Omental fat pad (tissue), 4 donors: ENCODE results near the gene SOX4. TPM values are rescaled to one million over a fixed set of nuclear protein-coding genes. Genes with fewer than 3 reads are reported as not detected.
A peak's percentile ranks its signal among the peaks of the same experiment; 100 is the strongest.

Experiments used
- ATAC-seq: fragments of 150-250 bp; one replicate; pipeline ENCODE4 v1.9.1; 2016; ENCODE audit warnings: mild to moderate bottlenecking, moderate library complexity; ENCODE audit not compliant: low FRiP score
- DNase-seq: peaks from one replicate; pipeline ENCODE4 v3.0.0-alpha.2; 2019; ENCODE audit warnings: low spot score
- CTCF ChIP-seq, 3 donors: fragments of 450-650 bp; IDR thresholded peaks; one replicate each; pipeline ENCODE4 v1.5.1; 2016 to 2017; ENCODE audit warnings: antibody characterized with exemption in 3 of 3, mild to moderate bottlenecking in 3 of 3, moderate library complexity in 2 of 3
- total RNA-seq, 4 donors: library from RNA; depleted of rRNA; stranded (reverse); fragments of >200 nt; gene quantifications; one replicate each; pipeline ENCODE4 v1.1.0, GENCODE V29; 2016

Gene SOX4
- total RNA-seq, 4 donors from 2014 or later, result 6.8 to 12.1 (median 9.4) TPM

DNA sequence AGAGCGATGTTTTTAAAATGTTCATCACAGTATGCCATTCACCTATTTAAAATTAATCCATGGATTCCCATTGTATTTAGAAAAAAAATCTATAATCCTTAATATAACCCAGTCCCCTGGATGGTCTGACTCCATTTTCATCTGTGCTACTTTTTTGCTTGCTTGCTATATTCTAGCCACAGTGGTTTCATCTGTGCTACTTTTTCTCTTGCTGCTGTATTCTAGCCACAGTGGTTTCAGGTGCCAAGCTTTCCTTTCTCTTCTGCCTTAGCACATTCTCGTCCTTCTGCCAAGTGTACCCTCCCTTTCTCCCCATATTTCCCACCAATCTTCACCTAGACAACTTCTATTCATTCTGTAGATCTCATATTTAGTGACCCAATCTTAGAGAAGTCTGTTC lies 33.3 kb upstream of the SOX4 start:
- no peak for TF ChIP-seq CTCF (IDR thresholded peaks at IDR 0.05)

GRCh38 chr6:21565431-21565830 lies 28.1 kb upstream of the SOX4 start:
- no peak for TF ChIP-seq CTCF (IDR thresholded peaks at IDR 0.05)
- DNase-seq (no peak), ATAC-seq (no peak)

More for the DNA sequence above, 33.3 kb upstream of the SOX4 start:
- ATAC-seq (no peak), DNase-seq (no peak)

DNA sequence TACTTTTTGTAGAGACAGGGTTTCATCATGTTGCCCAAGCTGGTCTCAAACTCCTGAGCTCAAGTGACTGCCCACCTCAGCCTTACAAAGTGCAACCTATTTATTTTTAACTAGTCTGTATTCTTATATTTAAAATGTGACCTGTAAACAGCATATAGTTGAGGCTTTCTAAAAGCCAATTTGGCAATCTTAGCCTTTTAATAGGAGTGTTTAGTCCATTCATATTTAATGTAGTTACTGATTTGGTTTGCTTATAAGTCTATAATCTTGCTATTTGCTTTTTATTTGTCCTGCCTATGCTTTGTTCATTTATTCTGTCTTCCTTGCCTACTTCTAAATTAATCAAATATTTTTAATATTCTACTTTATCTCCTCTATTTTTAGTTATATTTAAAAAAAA lies 15.0 kb upstream of the SOX4 start:
- DNase-seq (no peak), ATAC-seq (no peak)
- no peak for TF ChIP-seq CTCF (IDR thresholded peaks at IDR 0.05)

DNA sequence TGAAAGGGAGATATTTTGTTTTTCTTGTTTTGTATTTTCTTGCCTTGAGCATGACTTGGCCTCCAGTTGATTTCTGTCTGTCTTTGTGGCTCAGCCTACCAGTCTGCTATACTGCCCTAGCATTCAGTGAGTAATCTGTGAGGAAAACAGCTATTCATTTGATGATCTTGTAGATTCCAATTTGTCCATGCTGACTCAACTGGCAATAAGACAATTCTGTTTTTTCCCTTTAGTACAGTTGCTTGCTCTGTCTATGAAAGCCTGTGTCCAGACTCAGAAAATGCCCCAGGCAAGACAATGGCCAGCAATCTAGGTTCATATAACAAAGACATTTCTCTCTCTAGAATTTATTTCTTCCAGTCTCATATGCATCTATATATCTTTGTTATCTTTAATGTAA lies 10.9 kb upstream of the SOX4 start:
- TF ChIP-seq CTCF (IDR thresholded peaks at IDR 0.05), result no peak
- DNase-seq (no peak), ATAC-seq (no peak)

DNA sequence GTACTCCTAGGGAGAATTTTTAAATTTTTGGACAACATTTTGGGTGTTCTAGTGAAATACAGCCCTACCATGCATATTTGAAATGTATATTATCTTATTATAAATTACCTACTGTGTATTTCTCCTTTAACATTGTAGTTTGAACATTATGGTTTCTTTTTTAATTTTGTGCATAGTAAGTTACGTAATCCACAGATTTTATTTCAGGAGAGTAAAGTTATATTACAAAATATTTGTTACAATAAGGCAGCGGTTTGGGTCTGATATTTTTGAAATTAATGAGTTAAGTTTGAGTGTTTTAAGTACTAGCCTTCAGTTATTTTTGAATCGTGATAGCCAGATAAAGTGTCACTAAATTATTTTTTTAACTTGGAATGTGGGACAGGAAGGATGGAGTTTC lies 7.3 kb upstream of the SOX4 start:
- no peak for ATAC-seq
- no peak for TF ChIP-seq CTCF (IDR thresholded peaks at IDR 0.05)
- no peak for DNase-seq

DNA sequence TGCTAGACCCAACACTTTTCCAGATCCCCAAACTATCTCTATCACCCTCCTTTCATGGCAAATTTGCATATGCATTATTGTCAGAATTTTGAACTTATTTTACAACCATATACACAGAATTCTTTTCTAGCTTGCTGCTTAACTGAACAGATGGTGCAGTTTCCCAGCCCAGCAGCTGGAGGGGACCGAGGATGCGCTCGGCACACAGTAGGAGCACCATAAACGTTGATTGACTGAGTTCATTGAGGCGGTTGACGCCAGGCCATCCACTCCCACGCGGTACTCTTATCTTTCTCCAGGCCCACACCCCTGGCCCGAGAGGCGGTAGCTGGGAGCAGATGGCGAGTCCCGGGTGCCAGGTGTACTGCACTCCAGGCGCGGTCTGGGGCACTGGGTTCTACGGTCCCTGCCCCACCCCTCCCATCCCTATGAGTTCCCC lies 6.8 kb upstream of the SOX4 start:
- TF ChIP-seq CTCF (IDR thresholded peaks at IDR 0.05), result no peak
- DNase-seq, result no peak
- ATAC-seq, result peak; percentile 38

GRCh38 chr6:21587179-21587960 lies 6.2 kb upstream of the SOX4 start:
- no peak for DNase-seq
- no peak for TF ChIP-seq CTCF (IDR thresholded peaks at IDR 0.05)
- ATAC-seq, result peak; percentile 66
